Upper lobe of left lung (tissue), 6 donors: ENCODE measurements around the gene PDE4D. TPM values are rescaled to one million over a fixed set of nuclear protein-coding genes. Genes with fewer than 3 reads are reported as not detected.
A peak's percentile ranks its signal among the peaks of the same experiment; 100 is the strongest.

ENCODE experiments used
- ATAC-seq, 2 donors: fragments of 200-7000 bp; cut with Tn5 transposase; one replicate each; pipeline ENCODE4 v1.9.1; 2022; ENCODE audit warnings: mild to moderate bottlenecking in 2 of 2, moderate library complexity in 2 of 2; ENCODE audit not compliant: low FRiP score in 2 of 2
- DNase-seq, 2 donors: peaks; one replicate each; pipeline ENCODE4 v3.0.0-alpha.2; 2019 to 2020
- H3K27ac ChIP-seq, 4 donors: fragments of 200-600 bp; sonication (generic); one replicate each; pipeline ENCODE4 v1.5.1; 2016 to 2019
- H3K27me3 ChIP-seq, 4 donors: fragments of 200-600 bp; sonication (generic); one replicate each; pipeline ENCODE4 v1.5.1; 2017 to 2019
- H3K36me3 ChIP-seq, 4 donors: fragments of 200-600 bp; sonication (generic); one replicate each; pipeline ENCODE4 v1.5.1; 2016 to 2019
- H3K4me1 ChIP-seq, 4 donors: fragments of 200-600 bp; sonication (generic); one replicate each; pipeline ENCODE4 v1.5.1; 2018 to 2019
- H3K4me3 ChIP-seq, 4 donors: fragments of 200-600 bp; sonication (generic); one replicate each; pipeline ENCODE4 v1.5.1; 2017 to 2019; ENCODE audit warnings: mild to moderate bottlenecking in 2 of 4, moderate library complexity in 1 of 4
- H3K9me3 ChIP-seq, 4 donors: fragments of 200-600 bp; sonication (generic); one replicate each; pipeline ENCODE4 v1.5.1; 2018 to 2019
- EP300 ChIP-seq, 4 donors: sonication (generic); formaldehyde crosslinking; IDR thresholded peaks; one replicate each; pipeline ENCODE4 v1.5.1; 2017; ENCODE audit warnings: antibody characterized with exemption in 4 of 4, control low read depth in 2 of 4
- POLR2A ChIP-seq, 4 donors: fragments of 450-650 bp; IDR thresholded peaks; one replicate each; pipeline ENCODE4 v1.5.1; 2016 to 2017; ENCODE audit warnings: antibody characterized with exemption in 4 of 4, mild to moderate bottlenecking in 2 of 4
- POLR2AphosphoS5 ChIP-seq, 2 donors: sonication (generic); formaldehyde crosslinking; IDR thresholded peaks; one replicate each; pipeline ENCODE4 v1.5.1; 2017; ENCODE audit warnings: antibody characterized with exemption in 2 of 2
- WGBS, 2 donors: methylation state at CpG; one replicate each; pipeline ENCODE4 v1.1.5; 2017 to 2018; 5-methylcytosine and 5-hydroxymethylcytosine counted together
- total RNA-seq, 6 donors: library from RNA; depleted of rRNA in 4 of 6; stranded (reverse); fragments of >200 nt in 4 of 6; gene quantifications; one replicate each; pipeline versions ENCODE4 v1.1.0 to v1.2.1, GENCODE V29; 2016 to 2021
- TF ChIP-seq, protein P1 (sequence below), 6 experiments: fragments of 450-650 bp in 4 of 6; fragments of 200-600 bp in 2 of 6; sonication (generic) in 2 of 6; IDR thresholded peaks; one replicate each; pipeline ENCODE4 v1.5.1; 2016 to 2019; ENCODE audit warnings: antibody characterized with exemption in 6 of 6
- donor health status: DM: no; HTN: no; CAD: no; lungs with moderate emphysema.
- donor health status: DM: no; HTN: yes; CAD: no; lungs with severe emphysema.

The PDE4D gene
- total RNA-seq, 6 donors from 2014 or later = 50.4 to 188 (median 84.0) TPM

DNA sequence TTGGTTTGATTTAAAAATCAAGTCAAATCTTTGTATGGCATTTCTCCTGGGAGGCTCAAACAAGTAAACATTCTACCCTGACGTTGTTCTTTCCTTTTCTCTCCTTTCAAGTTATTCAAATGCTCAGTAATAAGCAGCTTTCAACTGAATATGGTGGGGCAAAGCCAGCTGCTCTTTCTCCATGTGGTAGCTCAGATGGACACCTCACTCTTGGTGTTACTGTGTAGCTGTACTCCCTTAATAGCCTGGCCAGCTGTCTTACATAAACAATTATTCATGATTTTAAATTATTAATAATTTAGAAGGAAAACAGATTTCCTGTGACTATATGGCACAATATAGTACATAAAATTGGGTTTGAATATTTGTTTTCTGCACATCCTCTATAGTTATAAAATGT, 165.2 kb downstream of the PDE4D start:
- Histone ChIP-seq H3K27me3 (no peaks in the 10 kb centered on the region), H3K4me3 (no peak overlapping the region), H3K27ac (no peak overlapping the region), H3K36me3 (no peaks in the 10 kb centered on the region), H3K9me3 (no peaks in the 10 kb centered on the region), H3K4me1 (no peaks in the 10 kb centered on the region)
- WGBS, 2 donors = 36 to 42% methylated on average over 1 of the region's 1 CpG
- TF ChIP-seq POLR2A (IDR thresholded peaks at IDR 0.05) (no peak), EP300 (IDR thresholded peaks at IDR 0.05) (no peak), POLR2AphosphoS5 (IDR thresholded peaks at IDR 0.05) (no peak)
- TF ChIP-seq, protein P1, sequence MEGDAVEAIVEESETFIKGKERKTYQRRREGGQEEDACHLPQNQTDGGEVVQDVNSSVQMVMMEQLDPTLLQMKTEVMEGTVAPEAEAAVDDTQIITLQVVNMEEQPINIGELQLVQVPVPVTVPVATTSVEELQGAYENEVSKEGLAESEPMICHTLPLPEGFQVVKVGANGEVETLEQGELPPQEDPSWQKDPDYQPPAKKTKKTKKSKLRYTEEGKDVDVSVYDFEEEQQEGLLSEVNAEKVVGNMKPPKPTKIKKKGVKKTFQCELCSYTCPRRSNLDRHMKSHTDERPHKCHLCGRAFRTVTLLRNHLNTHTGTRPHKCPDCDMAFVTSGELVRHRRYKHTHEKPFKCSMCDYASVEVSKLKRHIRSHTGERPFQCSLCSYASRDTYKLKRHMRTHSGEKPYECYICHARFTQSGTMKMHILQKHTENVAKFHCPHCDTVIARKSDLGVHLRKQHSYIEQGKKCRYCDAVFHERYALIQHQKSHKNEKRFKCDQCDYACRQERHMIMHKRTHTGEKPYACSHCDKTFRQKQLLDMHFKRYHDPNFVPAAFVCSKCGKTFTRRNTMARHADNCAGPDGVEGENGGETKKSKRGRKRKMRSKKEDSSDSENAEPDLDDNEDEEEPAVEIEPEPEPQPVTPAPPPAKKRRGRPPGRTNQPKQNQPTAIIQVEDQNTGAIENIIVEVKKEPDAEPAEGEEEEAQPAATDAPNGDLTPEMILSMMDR (IDR thresholded peaks at IDR 0.05) = no peak
- DNase-seq (no peak), ATAC-seq (no peak)

DNA sequence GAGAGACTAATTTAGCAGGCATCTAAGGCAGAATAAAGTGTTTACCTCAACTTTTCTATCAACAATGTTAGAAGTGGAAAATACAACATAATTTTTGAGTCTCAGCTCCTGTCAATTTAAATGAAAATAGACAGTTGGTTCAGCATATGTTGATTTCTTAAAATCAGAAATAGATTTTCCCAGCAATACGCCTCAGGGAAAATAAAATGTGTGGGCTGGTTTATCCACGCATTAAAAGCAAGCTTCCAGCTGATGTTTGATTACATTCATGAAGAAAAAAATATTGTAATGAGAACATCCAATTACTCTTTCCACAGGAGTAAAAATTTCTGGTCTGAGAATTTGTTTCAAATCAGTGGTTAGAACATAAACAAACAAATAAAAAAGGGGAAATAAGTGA, 166.3 kb downstream of the PDE4D start:
- H3K27ac ChIP-seq = no peak overlapping the region
- WGBS, 2 donors = 94 to 95% methylated on average over 2 of the region's 2 CpGs
- no peaks in the 10 kb centered on the region for H3K36me3 ChIP-seq
- ATAC-seq (no peak), DNase-seq (no peak)
- no peak overlapping the region for H3K4me3 ChIP-seq
- no peaks in the 10 kb centered on the region for H3K4me1 ChIP-seq
- no peaks in the 10 kb centered on the region for H3K9me3 ChIP-seq
- no peaks in the 10 kb centered on the region for H3K27me3 ChIP-seq
- TF ChIP-seq, protein P1 (IDR thresholded peaks at IDR 0.05) = no peak
- TF ChIP-seq POLR2A (IDR thresholded peaks at IDR 0.05) (no peak), EP300 (IDR thresholded peaks at IDR 0.05) (no peak), POLR2AphosphoS5 (IDR thresholded peaks at IDR 0.05) (no peak)

DNA sequence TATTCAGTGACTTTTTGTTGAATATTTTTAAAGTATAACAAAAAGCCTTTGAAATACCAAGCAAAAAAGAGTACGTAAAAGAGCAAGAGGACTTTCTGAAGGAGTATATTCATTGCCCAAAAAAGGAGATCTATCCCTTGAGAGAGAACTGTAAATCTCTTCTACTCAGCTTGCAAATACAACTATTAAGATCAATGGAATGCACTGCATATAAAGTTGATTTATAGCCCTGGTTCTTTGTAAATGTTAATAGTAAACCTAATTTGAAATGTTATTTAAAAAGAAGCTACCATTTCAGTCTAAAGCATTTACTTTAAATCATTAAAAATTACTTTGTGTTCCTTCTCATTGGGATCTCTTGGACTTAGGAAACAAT, 168.1 kb downstream of the PDE4D start:
- H3K4me3 ChIP-seq = no peak overlapping the region
- DNase-seq (no peak), ATAC-seq (no peak)
- H3K27me3 ChIP-seq = no peaks in the 10 kb centered on the region
- no peaks in the 10 kb centered on the region for H3K4me1 ChIP-seq
- no peaks in the 10 kb centered on the region for H3K9me3 ChIP-seq
- H3K27ac ChIP-seq = no peak overlapping the region
- H3K36me3 ChIP-seq = no peaks in the 10 kb centered on the region
- TF ChIP-seq, protein P1 (IDR thresholded peaks at IDR 0.05) = no peak
- TF ChIP-seq POLR2A (IDR thresholded peaks at IDR 0.05) = no peak
- TF ChIP-seq EP300 (IDR thresholded peaks at IDR 0.05) = no peak
- TF ChIP-seq POLR2AphosphoS5 (IDR thresholded peaks at IDR 0.05) = no peak
- WGBS, 2 donors = 91 to 97% methylated on average over 1 of the region's 1 CpG

DNA sequence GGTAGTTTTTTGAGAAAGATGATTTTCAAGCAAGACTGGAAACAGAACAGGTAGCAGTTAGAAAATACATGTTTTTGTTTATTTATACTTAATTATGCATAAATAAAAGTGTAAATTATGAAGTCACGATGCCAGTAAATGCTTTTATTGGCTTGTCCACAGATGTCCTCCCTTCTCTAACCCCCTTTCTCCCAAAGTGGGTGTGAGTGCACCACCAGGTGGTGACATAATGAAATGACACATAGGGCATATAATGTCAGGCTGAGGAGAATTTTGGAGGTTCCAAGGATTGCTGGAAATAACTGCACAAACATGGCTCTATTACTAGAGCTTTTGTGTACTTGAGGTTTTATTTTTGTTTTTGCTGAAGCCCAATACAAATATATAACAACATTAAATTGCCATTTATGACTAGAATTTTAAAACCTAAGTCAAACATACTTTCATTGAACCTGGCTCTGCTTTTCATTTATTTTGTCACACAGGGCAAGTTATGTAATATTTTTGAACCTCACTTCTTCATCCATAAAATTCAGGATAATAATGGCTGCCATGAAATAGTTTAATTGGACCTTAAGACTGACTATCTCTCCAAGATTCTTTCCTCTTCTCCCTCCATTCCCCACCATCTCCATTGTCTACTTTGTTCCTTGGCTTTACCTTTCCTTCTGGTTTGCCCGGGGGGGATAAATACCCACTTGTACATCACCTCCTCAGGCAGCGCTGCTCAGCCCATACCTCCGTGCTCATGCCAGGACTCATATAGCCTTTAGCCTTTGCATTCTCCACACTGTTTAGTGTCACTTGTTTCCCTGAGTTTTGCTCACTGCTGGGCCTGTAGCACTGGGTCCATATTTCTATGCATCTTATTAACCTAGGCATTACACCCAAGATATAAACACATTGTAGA, 168.8 kb downstream of the PDE4D start:
- peak in 1 of 2 donors; percentile 53 for ATAC-seq
- 72 to 73% methylated on average over 4 of the region's 4 CpGs for WGBS, 2 donors
- no peaks in the 10 kb centered on the region for H3K27me3 ChIP-seq
- no peak for DNase-seq
- TF ChIP-seq, protein P1 (IDR thresholded peaks at IDR 0.05) = peak in 5 of 6 experiments; percentile 51 to 69 (median 56)
- TF ChIP-seq POLR2AphosphoS5 (IDR thresholded peaks at IDR 0.05) = no peak
- no peaks in the 10 kb centered on the region for H3K4me1 ChIP-seq
- no peak overlapping the region for H3K4me3 ChIP-seq
- no peaks in the 10 kb centered on the region for H3K36me3 ChIP-seq
- no peaks in the 10 kb centered on the region for H3K9me3 ChIP-seq
- H3K27ac ChIP-seq = no peak overlapping the region

DNA sequence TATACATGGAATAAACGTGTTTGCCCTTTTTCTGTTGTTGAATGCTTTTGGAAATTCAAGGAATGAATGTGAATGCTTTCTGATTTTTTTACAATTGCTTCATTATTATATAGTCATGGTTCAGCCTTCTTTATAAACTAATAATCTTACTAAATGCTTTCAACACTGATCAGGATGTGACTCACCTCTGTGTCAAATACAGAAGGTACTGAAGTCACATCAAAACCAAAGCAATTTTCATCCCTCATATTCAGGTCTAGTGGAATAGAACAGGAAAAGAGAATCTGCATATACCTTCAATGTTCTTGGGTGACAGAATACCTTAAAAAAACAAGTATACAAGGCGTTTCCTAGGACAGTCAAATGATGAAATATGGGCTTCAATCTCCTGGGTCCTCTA, 170.7 kb downstream of the PDE4D start:
- H3K4me3 ChIP-seq = no peak overlapping the region
- no peak for TF ChIP-seq EP300 (IDR thresholded peaks at IDR 0.05)
- no peak for TF ChIP-seq POLR2AphosphoS5 (IDR thresholded peaks at IDR 0.05)
- TF ChIP-seq POLR2A (IDR thresholded peaks at IDR 0.05) = no peak
- TF ChIP-seq, protein P1 (IDR thresholded peaks at IDR 0.05) = no peak
- H3K4me1 ChIP-seq = no peaks in the 10 kb centered on the region
- H3K27ac ChIP-seq = no peak overlapping the region
- no peaks in the 10 kb centered on the region for H3K27me3 ChIP-seq
- no peaks in the 10 kb centered on the region for H3K9me3 ChIP-seq
- DNase-seq (no peak), ATAC-seq (no peak)
- 69 to 77% methylated on average over 2 of the region's 2 CpGs for WGBS, 2 donors
- H3K36me3 ChIP-seq = no peaks in the 10 kb centered on the region
